ENCODE data around the gene NDRG4. TPM values are rescaled to one million over a fixed set of nuclear protein-coding genes. Genes with fewer than 3 reads are reported as not detected.
"Not testable (repeated sequence)": the region's sequence is repeated elsewhere in the genome, so short reads cannot be mapped to it uniquely, and the experiment has no call there.

The NDRG4 gene
- total RNA-seq, 2 experiments from 2014 or later: 3.0 to 3.6 TPM

- no peak for DNase-seq
- intact Hi-C loops (cut with micrococcal nuclease): loop anchor here (5.0 kb wide), 1 partner anchor 466 kb away; no protein-coding TSS in a partner anchor
- Mint-ChIP-seq H3K27ac (no peak overlapping the region), H3K36me3 (ENCODE audit: low read depth) (no peaks in the 10 kb centered on the region), H3K9me3 (no peaks in the 10 kb centered on the region), H3K27me3 (ENCODE audit: low read depth) (peaks cover 3% of the 10 kb centered on the region), H3K4me1 (ENCODE audit: low read depth) (no peaks in the 10 kb centered on the region), H3K4me3 (no peak overlapping the region)
- CTCF ChIA-PET: interaction anchor here (0.6 to 6.8 kb wide), 14 partner anchors 9 to 300 kb away, joined by 3 to 130 read pairs (median 3); partner anchors contain the start of gene NDRG4
Measured at GRCh38 chr16:58488531-58488930, 11.4 kb upstream of the NDRG4 start.

GRCh38 chr16:58490065-58490464, 9.9 kb upstream of the NDRG4 start:
- no peak for DNase-seq
- no peak overlapping the region for H3K4me3 Mint-ChIP-seq
- peaks cover 2% of the 10 kb centered on the region for H3K4me1 Mint-ChIP-seq (ENCODE audit: low read depth)
- CTCF ChIA-PET: interaction anchor here (2.1 to 6.8 kb wide), 2 partner anchors 153 to 154 kb away, joined by 14 to 130 read pairs; no protein-coding TSS in a partner anchor
- intact Hi-C loops (cut with micrococcal nuclease): no loop called here
- H3K36me3 Mint-ChIP-seq (ENCODE audit: low read depth): no peaks in the 10 kb centered on the region
- no peak overlapping the region for H3K27ac Mint-ChIP-seq
- H3K27me3 Mint-ChIP-seq (ENCODE audit: low read depth): peaks cover 3% of the 10 kb centered on the region
- no peaks in the 10 kb centered on the region for H3K9me3 Mint-ChIP-seq

DNA sequence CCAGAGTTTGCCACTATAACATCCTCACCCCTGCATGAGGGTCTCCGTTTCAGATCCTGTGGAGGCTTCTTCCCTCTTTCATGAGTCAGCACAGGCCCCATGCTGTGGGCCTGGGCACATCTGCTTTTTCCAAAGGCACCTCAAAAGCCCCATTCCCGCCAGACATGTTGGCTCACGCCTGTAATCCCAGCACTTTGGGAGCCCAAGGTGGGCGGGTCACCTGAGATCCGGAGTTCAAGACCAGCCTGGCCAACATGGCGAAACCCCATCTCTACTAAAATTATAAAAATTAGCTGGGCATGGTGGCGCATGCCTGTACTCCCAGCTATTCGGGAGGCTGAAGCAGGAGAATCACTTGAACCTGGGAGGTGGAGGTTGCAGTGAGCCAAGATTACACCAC, 9.4 kb upstream of the NDRG4 start:
- CTCF ChIA-PET: interaction anchor here (1.3 to 2.1 kb wide), 2 partner anchors 154 to 266 kb away, joined by 4 to 14 read pairs; no protein-coding TSS in a partner anchor
- H3K36me3 Mint-ChIP-seq (ENCODE audit: low read depth); intact Hi-C loops (cut with micrococcal nuclease); H3K4me3 Mint-ChIP-seq; DNase-seq; H3K9me3 Mint-ChIP-seq; H3K4me1 Mint-ChIP-seq (ENCODE audit: low read depth); H3K27ac Mint-ChIP-seq; H3K27me3 Mint-ChIP-seq (ENCODE audit: low read depth): not testable (repeated sequence)

- Mint-ChIP-seq H3K4me1 (ENCODE audit: low read depth) (peaks cover 9% of the 10 kb centered on the region), H3K27ac (no peak overlapping the region), H3K36me3 (ENCODE audit: low read depth) (no peaks in the 10 kb centered on the region), H3K4me3 (no peak overlapping the region), H3K9me3 (no peaks in the 10 kb centered on the region), H3K27me3 (ENCODE audit: low read depth) (peaks cover under 1% of the 10 kb centered on the region)
- no peak for DNase-seq
- CTCF ChIA-PET: interaction anchor here (2.1 kb wide), 1 partner anchor 155 kb away, joined by 14 read pairs; no protein-coding TSS in a partner anchor
- intact Hi-C loops (cut with micrococcal nuclease): no loop called here
Measured at GRCh38 chr16:58492066-58492465, 7.9 kb upstream of the NDRG4 start.

DNA sequence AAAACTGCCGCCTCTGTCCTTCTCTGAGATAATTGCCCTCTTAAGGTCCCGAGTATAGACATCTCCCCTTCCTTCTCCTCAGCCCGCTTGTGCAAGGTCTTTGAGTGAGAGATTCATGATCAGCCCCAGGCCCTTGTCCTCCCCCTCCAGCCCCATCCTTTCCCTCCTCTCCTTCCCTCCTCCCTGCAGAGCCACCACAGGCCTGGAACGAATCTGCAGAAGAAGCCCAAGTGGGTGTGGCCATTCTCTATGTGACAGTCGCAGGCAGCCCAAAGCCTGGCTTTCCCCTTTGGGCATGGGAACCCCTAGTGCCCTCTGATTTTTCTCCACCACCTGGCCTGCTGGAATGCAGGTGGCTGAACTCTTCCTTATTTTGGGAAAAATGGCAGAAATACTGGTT, 7.2 kb upstream of the NDRG4 start:
- no peak for DNase-seq
- H3K36me3 Mint-ChIP-seq (ENCODE audit: low read depth): no peaks in the 10 kb centered on the region
- H3K27me3 Mint-ChIP-seq (ENCODE audit: low read depth): no peaks in the 10 kb centered on the region
- H3K4me1 Mint-ChIP-seq (ENCODE audit: low read depth): peaks cover 9% of the 10 kb centered on the region
- H3K27ac Mint-ChIP-seq: no peak overlapping the region
- no peaks in the 10 kb centered on the region for H3K9me3 Mint-ChIP-seq
- intact Hi-C loops (cut with micrococcal nuclease): no loop called here
- CTCF ChIA-PET: interaction anchor here (1.8 kb wide), 1 partner anchor 156 kb away, joined by 8 read pairs; no protein-coding TSS in a partner anchor
- H3K4me3 Mint-ChIP-seq: no peak overlapping the region

DNA sequence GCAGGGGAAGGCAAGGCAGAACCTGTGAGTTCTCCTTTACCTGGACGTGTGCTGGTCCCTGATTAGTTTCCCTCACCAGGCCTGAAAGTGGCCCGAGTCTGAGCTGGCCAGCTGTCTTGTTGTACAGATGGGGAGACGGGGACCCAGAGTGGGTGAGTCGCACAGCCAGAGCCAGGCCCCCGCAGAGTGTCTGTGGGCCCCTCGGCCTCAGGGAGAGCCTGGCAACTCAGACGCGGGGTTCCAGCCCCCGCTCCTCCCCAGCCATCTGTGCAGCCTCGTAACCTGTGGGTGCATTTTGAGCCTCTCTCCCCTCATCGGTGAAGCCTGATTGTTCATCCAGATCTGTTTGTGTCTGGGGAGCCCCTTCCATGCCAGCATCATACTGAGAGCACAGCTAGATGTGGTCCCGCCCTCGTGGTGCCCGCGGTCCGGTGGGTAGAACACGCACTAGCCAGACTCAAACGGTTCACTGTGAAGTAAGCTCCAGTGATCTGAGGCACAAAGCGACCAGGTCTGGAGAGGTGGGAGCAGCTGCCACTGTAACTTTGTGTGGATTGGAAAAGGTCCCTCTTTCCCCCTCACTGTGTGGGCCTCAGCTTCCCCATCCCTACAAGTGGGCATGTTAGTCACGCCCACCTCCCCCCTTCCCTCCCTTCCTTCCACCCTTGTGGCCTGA, 6.0 kb upstream of the NDRG4 start:
- CTCF ChIA-PET: interaction anchor here (0.9 to 1.8 kb wide), 3 partner anchors 157 to 260 kb away, joined by 3 to 8 read pairs (median 4); no protein-coding TSS in a partner anchor
- Mint-ChIP-seq H3K36me3 (ENCODE audit: low read depth) (no peaks in the 10 kb centered on the region), H3K27ac (no peak overlapping the region), H3K4me3 (no peak overlapping the region), H3K27me3 (ENCODE audit: low read depth) (no peaks in the 10 kb centered on the region), H3K9me3 (no peaks in the 10 kb centered on the region), H3K4me1 (ENCODE audit: low read depth) (peaks cover 9% of the 10 kb centered on the region)
- intact Hi-C loops (cut with micrococcal nuclease): loop anchor here (2.0 kb wide), 1 partner anchor 35 kb away; no protein-coding TSS in a partner anchor
- no peak for DNase-seq

DNA sequence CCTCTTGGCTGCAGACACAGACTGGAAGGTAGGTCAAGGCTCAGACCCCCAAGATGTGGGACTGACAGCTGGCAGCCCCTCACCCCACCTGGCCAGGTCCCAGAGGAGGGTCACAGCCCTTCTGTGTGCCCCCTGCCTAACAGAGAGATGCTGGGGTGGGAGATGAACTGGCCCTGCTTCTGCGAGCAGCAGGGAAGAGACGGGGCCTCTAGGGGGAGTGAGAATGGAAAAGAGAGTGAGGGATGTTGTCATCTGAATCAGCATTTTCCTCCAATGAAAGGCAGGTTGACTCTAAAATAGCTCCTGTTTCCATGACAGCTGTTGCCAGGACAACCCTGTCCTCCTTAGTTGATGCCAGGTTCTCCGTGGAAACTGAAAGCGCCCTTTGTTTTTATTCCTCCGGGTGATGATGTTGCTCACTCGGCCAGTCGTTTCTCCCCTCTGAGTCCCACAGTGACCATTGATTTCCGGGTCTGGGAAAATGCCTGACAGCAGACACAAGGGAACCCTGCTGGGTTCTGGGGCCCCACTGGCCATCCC, 4.9 kb upstream of the NDRG4 start:
- intact Hi-C loops (cut with micrococcal nuclease): loop anchor here (1.0 to 2.0 kb wide), 5 partner anchors 20 to 366 kb away; partner anchors contain the start of genes CFAP20 and SETD6
- H3K27me3 Mint-ChIP-seq (ENCODE audit: low read depth): no peaks in the 10 kb centered on the region
- CTCF ChIA-PET: interaction anchor here (0.7 to 1.8 kb wide), 12 partner anchors 9 to 261 kb away, joined by 3 to 9 read pairs (median 3); no protein-coding TSS in a partner anchor
- no peaks in the 10 kb centered on the region for H3K36me3 Mint-ChIP-seq (ENCODE audit: low read depth)
- no peak overlapping the region for H3K27ac Mint-ChIP-seq
- peaks cover 9% of the 10 kb centered on the region for H3K4me1 Mint-ChIP-seq (ENCODE audit: low read depth)
- no peak overlapping the region for H3K4me3 Mint-ChIP-seq
- H3K9me3 Mint-ChIP-seq: no peaks in the 10 kb centered on the region
- peak; percentile 94 for DNase-seq

DNA sequence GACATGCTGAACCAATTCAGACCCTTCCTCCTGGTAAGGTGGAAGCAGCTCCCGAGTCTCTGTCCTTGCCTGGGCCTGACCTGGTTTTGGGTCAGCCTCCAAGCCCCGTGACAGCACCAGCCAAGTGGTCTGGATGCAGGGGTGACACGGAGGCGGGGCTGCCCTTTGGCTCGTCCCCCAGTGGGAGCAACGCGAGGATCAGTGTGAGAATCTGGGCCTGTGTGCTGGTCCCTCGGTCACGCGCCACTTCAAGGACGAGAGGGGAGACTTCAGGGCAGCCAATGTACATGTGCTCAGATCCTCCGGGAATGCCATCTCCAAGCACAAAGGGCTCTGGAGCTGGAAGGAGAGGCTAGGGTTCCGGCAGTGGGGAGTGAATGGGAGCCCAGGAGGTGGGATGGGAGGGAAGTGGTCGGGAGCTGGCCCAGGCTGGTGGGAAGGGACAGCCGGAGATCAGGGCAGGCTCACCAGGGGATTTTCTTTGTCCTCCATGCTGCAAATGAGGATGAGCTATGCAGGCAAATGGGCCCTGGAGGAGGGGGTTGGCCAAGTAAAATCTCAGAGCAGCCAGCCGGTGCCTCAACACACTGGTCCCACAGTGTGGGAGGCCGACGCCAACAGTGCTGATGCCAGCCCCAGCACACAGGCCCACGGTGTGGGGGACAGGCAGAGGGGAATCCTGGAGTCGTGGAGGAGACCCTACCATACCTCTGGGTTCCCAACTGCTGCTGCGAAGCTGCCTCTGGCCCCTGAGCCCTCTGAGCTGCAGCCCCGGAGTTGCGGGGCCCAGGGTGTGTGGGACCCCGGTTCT, 4.2 kb upstream of the NDRG4 start:
- H3K36me3 Mint-ChIP-seq (ENCODE audit: low read depth): no peaks in the 10 kb centered on the region
- CTCF ChIA-PET: interaction anchor here (0.7 to 1.8 kb wide), 12 partner anchors 10 to 260 kb away, joined by 3 to 9 read pairs (median 3); no protein-coding TSS in a partner anchor

GRCh38 chr16:58497468-58497867, 2.5 kb upstream of the NDRG4 start:
- intact Hi-C loops (cut with micrococcal nuclease): no loop called here
- DNase-seq: no peak
- no peak overlapping the region for H3K27ac Mint-ChIP-seq
- H3K9me3 Mint-ChIP-seq: no peaks in the 10 kb centered on the region
- H3K4me3 Mint-ChIP-seq: no peak overlapping the region
- no peaks in the 10 kb centered on the region for H3K36me3 Mint-ChIP-seq (ENCODE audit: low read depth)
- H3K4me1 Mint-ChIP-seq (ENCODE audit: low read depth): peaks cover 20% of the 10 kb centered on the region
- CTCF ChIA-PET: interaction anchor here (0.6 to 1.0 kb wide), 3 partner anchors 9 to 161 kb away, joined by 3 read pairs; no protein-coding TSS in a partner anchor
- H3K27me3 Mint-ChIP-seq (ENCODE audit: low read depth): no peaks in the 10 kb centered on the region

More for the DNA sequence above, 4.2 kb upstream of the NDRG4 start:
- Mint-ChIP-seq H3K27me3 (ENCODE audit: low read depth) (no peaks in the 10 kb centered on the region), H3K9me3 (no peaks in the 10 kb centered on the region), H3K4me3 (no peak overlapping the region), H3K4me1 (ENCODE audit: low read depth) (peaks cover 15% of the 10 kb centered on the region), H3K27ac (no peak overlapping the region)
- DNase-seq: no peak
- intact Hi-C loops (cut with micrococcal nuclease): loop anchor here (1.0 to 2.0 kb wide), 5 partner anchors 20 to 366 kb away; partner anchors contain the start of genes CFAP20 and SETD6

DNA sequence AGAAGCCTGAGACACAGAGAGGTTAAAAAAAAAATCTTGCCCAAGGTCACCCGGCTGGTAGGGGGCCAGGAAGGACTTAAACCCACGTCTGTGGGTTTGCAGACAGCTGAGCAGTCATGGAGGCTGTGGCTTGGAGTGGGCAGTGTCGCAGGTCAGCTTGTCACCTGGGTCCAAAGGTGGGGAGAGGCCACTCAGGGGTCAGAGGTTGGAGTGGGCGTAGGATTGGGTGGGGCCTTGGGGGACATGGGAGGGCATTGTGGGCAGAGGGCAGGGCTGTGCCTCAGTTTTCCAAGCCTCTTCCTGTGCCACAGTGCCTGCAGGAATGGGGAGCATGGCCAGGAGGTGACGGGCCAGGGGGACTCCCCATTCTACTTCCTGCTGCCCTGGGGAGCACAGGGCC, 2.0 kb upstream of the NDRG4 start:
- Mint-ChIP-seq H3K36me3 (ENCODE audit: low read depth) (no peaks in the 10 kb centered on the region), H3K27ac (no peak overlapping the region), H3K4me3 (no peak overlapping the region), H3K27me3 (ENCODE audit: low read depth) (no peaks in the 10 kb centered on the region), H3K9me3 (no peaks in the 10 kb centered on the region), H3K4me1 (ENCODE audit: low read depth) (peaks cover 20% of the 10 kb centered on the region)
- intact Hi-C loops (cut with micrococcal nuclease): no loop called here
- CTCF ChIA-PET: interaction anchor here (0.6 kb wide), 1 partner anchor 54 kb away, joined by 3 read pairs; no protein-coding TSS in a partner anchor
- DNase-seq: no peak

DNA sequence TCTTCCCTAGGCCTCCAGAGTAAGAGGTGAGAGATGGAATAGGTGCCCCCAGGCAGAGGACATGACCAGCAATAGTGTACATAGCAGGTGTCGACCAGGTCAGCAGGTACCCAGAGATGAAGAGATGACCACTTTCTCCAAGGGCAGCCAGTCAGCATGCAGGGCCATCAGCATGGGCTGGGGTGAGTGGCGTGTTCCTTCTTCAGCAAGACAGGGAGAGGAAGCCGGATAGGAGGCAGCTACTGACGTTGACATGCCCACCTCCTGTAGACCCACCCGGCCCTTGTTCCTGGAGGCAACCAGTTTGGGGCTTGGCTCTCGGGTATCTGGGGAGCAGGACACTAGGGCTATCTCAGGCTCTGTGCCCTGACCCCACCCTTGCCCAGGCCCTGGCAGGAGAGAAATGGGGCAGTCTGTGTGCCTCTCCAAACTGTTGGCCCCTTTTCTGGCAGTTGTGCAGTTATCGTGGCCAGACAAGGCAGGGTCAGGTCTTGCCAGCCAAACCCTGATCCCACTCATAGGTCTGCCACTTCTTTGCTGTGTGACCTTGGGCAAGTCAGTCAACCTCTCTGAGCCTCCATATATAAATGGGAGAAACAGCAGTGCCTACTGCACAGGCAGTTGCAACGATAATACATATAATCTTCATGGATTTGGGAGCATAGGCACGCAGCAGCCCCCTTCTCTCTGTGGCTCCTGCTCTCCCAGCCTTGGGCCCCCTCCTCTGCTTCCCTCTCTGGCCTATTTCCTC, 1.4 kb upstream of the NDRG4 start:
- H3K36me3 Mint-ChIP-seq (ENCODE audit: low read depth): no peaks in the 10 kb centered on the region
- H3K4me3 Mint-ChIP-seq: no peak overlapping the region
- H3K9me3 Mint-ChIP-seq: no peaks in the 10 kb centered on the region
- CTCF ChIA-PET: interaction anchor here (1.6 to 1.7 kb wide), 2 partner anchors 11 to 162 kb away, joined by 3 to 4 read pairs; no protein-coding TSS in a partner anchor
- no peak for DNase-seq
- H3K4me1 Mint-ChIP-seq (ENCODE audit: low read depth): peaks cover 20% of the 10 kb centered on the region
- intact Hi-C loops (cut with micrococcal nuclease): no loop called here
- no peaks in the 10 kb centered on the region for H3K27me3 Mint-ChIP-seq (ENCODE audit: low read depth)
- H3K27ac Mint-ChIP-seq: no peak overlapping the region
